ENCODE results near the gene TNS1.

The TNS1 gene

DNA sequence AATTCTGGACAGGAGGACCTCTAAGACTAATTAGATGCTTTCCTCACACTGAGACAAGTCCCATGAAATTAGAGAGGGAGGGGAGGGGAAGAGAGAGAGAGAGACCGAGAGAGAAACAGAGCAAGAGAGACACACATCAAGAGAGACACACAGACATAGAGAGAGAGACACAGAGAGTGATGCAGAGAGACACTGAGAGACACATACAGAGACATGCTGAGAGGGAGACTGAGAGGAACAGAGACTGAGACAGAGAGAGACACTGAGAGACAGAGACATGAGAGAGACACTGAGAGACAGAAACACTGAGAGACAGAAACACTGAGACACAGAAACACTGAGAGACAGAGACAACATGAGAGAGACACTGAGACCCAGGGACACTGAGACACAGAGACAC lies 250.8 kb downstream of the TNS1 start:
- DNase-seq = no peak

DNA sequence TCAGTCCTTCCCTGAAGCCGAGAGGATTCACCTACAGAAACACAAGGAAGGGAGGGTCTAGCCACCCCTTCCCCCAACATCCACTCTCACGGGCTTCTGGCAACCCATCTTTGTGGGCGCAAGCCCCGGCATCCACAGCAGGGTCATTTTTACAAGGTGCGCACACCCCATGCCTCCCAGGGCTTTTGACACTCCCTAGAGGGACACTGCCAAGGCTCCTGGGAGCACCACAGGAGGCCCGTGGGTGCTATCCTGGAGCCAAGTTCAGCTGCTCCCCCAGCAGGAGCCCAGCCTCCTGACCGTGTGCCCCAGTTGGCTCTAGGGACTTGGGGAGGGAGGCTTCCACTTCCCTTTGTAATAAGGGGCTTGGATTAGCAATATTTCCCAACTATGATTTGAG lies 251.6 kb downstream of the TNS1 start:
- no peak for DNase-seq

Measured in NCI-H1930 (cell line).